Thymus (tissue), 11 donors: ENCODE measurements around the gene IFT80. TPM values are rescaled to one million over a fixed set of nuclear protein-coding genes. Genes with fewer than 3 reads are reported as not detected.
"Not testable (repeated sequence)": the region's sequence is repeated elsewhere in the genome, so short reads cannot be mapped to it uniquely, and the experiment has no call there.

Experiments used
- DNase-seq, 9 donors: peaks; one replicate each; pipeline ENCODE4 v3.0.0-alpha.2; 2013; ENCODE audit warnings: low spot score in 9 of 9, low read depth in 6 of 9, missing footprints in 1 of 9
- H3K27ac ChIP-seq, 2 donors: one replicate each; pipeline ENCODE4 v1.5.1; 2013; ENCODE audit warnings: control low read depth in 1 of 2, low read depth in 1 of 2, low read length in 1 of 2, mild to moderate bottlenecking in 1 of 2, moderate library complexity in 1 of 2
- H3K27me3 ChIP-seq, 2 donors: one replicate each; pipeline ENCODE4 v1.5.1; 2013; ENCODE audit warnings: low read length in 1 of 2; ENCODE audit not compliant: control insufficient read depth in 2 of 2, insufficient read depth in 1 of 2
- H3K36me3 ChIP-seq, 2 donors: one replicate each; pipeline ENCODE4 v1.5.1; 2013; ENCODE audit warnings: low read length in 1 of 2, mild to moderate bottlenecking in 1 of 2, moderate library complexity in 1 of 2; ENCODE audit not compliant: control insufficient read depth in 2 of 2, insufficient read depth in 2 of 2
- H3K4me1 ChIP-seq, 2 donors: one replicate each; pipeline ENCODE4 v1.5.1; 2013; ENCODE audit warnings: low read length in 2 of 2; ENCODE audit not compliant: control insufficient read depth in 2 of 2, insufficient read depth in 2 of 2
- H3K4me3 ChIP-seq, 2 donors: one replicate each; pipeline ENCODE4 v1.5.1; 2013; ENCODE audit warnings: low read length in 2 of 2, control low read depth in 1 of 2, mild to moderate bottlenecking in 1 of 2
- H3K9me3 ChIP-seq, 2 donors: one replicate each; pipeline ENCODE4 v1.5.1; 2013; ENCODE audit warnings: low read length in 1 of 2, mild to moderate bottlenecking in 1 of 2; ENCODE audit not compliant: control insufficient read depth in 2 of 2, insufficient read depth in 1 of 2
- whole genome bisulfite sequencing: extraction: QIAGEN DNeasy Blood & Tissue Kit; methylation state at CpG from one replicate; pipeline ENCODE4 v1.1.7; 2013; 5-methylcytosine and 5-hydroxymethylcytosine counted together
- polyA plus RNA-seq: library from polyadenylated mRNA; stranded (reverse); fragments of 200-250 nt; gene quantifications from one replicate; pipeline ENCODE4 v1.2.3, GENCODE V29; 2013
- total RNA-seq: library from RNA; stranded (reverse); fragments of 120-200 nt; gene quantifications from one replicate; pipeline ENCODE4 v1.2.4, GENCODE V29; 2013
- donor health status: healthy.

Gene IFT80
- total and polyA plus RNA-seq, 2 donors: 36.7 to 58.0 TPM

- Histone ChIP-seq H3K9me3 (no peaks in the 10 kb centered on the region), H3K4me1 (no peaks in the 10 kb centered on the region), H3K36me3 (no peaks in the 10 kb centered on the region), H3K4me3 (no peak overlapping the region), H3K27me3 (no peaks in the 10 kb centered on the region), H3K27ac (no peak overlapping the region)
- no peak for DNase-seq
- WGBS: 90% methylated on average over 9 of the region's 9 CpGs
Measured at GRCh38 chr3:160245261-160245800, 153.7 kb downstream of the IFT80 start.

- H3K36me3 ChIP-seq, H3K4me3 ChIP-seq, H3K4me1 ChIP-seq, H3K9me3 ChIP-seq, H3K27ac ChIP-seq, H3K27me3 ChIP-seq, DNase-seq: not testable (repeated sequence)
- WGBS: 94% methylated on average over 6 of the region's 6 CpGs
Measured at GRCh38 chr3:160240719-160241118, 158.3 kb downstream of the IFT80 start.

GRCh38 chr3:160232014-160232413, 167.0 kb downstream of the IFT80 start:
- no peak overlapping the region for H3K4me3 ChIP-seq
- no peak for DNase-seq
- H3K4me1 ChIP-seq: no peaks in the 10 kb centered on the region
- 81% methylated on average over 3 of the region's 3 CpGs for WGBS
- peaks cover 8 to 30% of the 10 kb centered on the region in 2 donors for H3K27me3 ChIP-seq
- no peaks in the 10 kb centered on the region for H3K9me3 ChIP-seq
- no peaks in the 10 kb centered on the region for H3K36me3 ChIP-seq
- H3K27ac ChIP-seq: no peak overlapping the region

- H3K27me3 ChIP-seq: peaks cover 46 to 76% of the 10 kb centered on the region in 2 donors
- 45% methylated on average over 3 of the region's 3 CpGs for WGBS
- DNase-seq: no peak
Measured at GRCh38 chr3:160227419-160227818, 171.6 kb downstream of the IFT80 start.

GRCh38 chr3:160226026-160226907, 172.8 kb downstream of the IFT80 start:
- DNase-seq: peak in 3 of 9 donors; percentile 15 to 50 (median 18)
- peaks cover 46 to 83% of the 10 kb centered on the region in 2 donors for H3K27me3 ChIP-seq
- WGBS: 1% methylated on average over 87 of the region's 87 CpGs
- peaks cover 1 to 9% of the 10 kb centered on the region in 2 donors for H3K9me3 ChIP-seq
- H3K36me3 ChIP-seq: no peaks in the 10 kb centered on the region
- peak overlapping the region; percentile 9 to 64 for H3K4me3 ChIP-seq
- no peak overlapping the region for H3K27ac ChIP-seq
- H3K4me1 ChIP-seq: peaks cover 11 to 19% of the 10 kb centered on the region in 2 donors

More at GRCh38 chr3:160227419-160227818, 171.6 kb downstream of the IFT80 start:
- H3K27ac ChIP-seq: no peak overlapping the region
- H3K36me3 ChIP-seq: no peaks in the 10 kb centered on the region
- peaks cover 1 to 9% of the 10 kb centered on the region in 2 donors for H3K9me3 ChIP-seq
- H3K4me3 ChIP-seq: no peak overlapping the region
- H3K4me1 ChIP-seq: peaks cover 11 to 19% of the 10 kb centered on the region in 2 donors

- no peaks in the 10 kb centered on the region for H3K36me3 ChIP-seq
- H3K9me3 ChIP-seq: peaks cover 1 to 9% of the 10 kb centered on the region in 2 donors
- peaks cover 11 to 19% of the 10 kb centered on the region in 2 donors for H3K4me1 ChIP-seq
- H3K27me3 ChIP-seq: peaks cover 46 to 89% of the 10 kb centered on the region in 2 donors
- no peak within 1 kb of the TSS for H3K27ac ChIP-seq
- under 1% methylated on average over 104 of the region's 104 CpGs for WGBS
- peak within 1 kb of the TSS; percentile 31 to 64 for H3K4me3 ChIP-seq
- peak; percentile 20 to 77 (median 47) for DNase-seq
Measured at GRCh38 chr3:160225176-160226025, 173.6 kb downstream of the IFT80 start, which contains the start of gene C3orf80. Gene C3orf80, plus strand, starts transcription at chr3:160225422. Its CDS starts 214 bp downstream, at chr3:160225636.

- Histone ChIP-seq H3K36me3 (no peaks in the 10 kb centered on the region), H3K27me3 (peaks cover 46 to 89% of the 10 kb centered on the region in 2 donors), H3K4me3 (peak overlapping the region in 1 of 2 donors; percentile 64), H3K27ac (no peak overlapping the region), H3K9me3 (peaks cover 1 to 9% of the 10 kb centered on the region in 2 donors), H3K4me1 (peaks cover 11 to 19% of the 10 kb centered on the region in 2 donors)
- WGBS: 3% methylated on average over 16 of the region's 16 CpGs
- DNase-seq: no peak
Measured at GRCh38 chr3:160224811-160225175, 174.2 kb downstream of the IFT80 start.

- H3K9me3 ChIP-seq: peaks cover 1 to 9% of the 10 kb centered on the region in 2 donors
- no peaks in the 10 kb centered on the region for H3K36me3 ChIP-seq
- no peak overlapping the region for H3K27ac ChIP-seq
- H3K4me3 ChIP-seq: no peak overlapping the region
- 11% methylated on average over 12 of the region's 12 CpGs for WGBS
- H3K27me3 ChIP-seq: peaks cover 45 to 87% of the 10 kb centered on the region in 2 donors
- peak in 2 of 9 donors; percentile 9 to 26 for DNase-seq
- peaks cover 11 to 19% of the 10 kb centered on the region in 2 donors for H3K4me1 ChIP-seq
Measured at GRCh38 chr3:160224256-160224655, 174.8 kb downstream of the IFT80 start.
